ENCODE measurements around the gene AIMP1.

Gene AIMP1

DNA sequence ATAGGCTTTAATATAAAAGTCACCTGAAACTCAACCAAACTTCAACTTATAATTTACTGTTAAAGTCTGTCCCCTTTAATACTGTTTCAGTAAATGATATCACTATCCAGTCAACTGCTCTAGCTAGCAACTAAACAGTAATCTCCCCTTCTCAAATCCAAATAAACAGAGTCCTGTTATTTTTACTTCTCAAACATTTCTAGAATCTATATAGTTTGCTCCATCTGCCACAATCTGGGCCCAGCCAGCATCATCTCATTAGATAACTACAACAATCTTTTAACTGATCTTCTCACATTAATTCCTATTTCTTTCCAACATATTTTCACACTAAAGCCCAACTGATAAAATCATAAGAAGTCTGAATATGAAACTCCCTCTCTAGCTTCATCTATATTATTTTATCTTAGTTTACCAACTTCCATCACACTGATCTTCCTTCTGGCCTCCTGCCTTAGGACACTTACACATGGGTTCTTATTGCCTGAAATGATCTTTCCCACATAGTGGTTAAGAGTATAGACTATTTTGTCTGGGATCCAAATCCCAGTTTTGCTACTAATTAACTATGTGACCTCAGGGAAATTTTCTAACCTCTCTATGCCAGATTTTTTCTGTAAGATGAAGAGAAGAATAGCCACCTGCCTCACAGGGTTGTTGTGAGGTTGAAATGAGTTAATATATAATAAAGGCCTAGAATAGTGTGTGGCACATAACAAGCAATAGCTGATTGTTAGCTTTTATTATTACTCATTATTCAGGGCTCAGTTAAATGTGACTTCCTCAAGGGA is 18.9 kb upstream of the AIMP1 start:
- Histone ChIP-seq H3K4me1 (ENCODE audit: control insufficient read depth, insufficient read depth, low read length) (peaks cover 9% of the 10 kb centered on the region), H3K9me3 (ENCODE audit: control insufficient read depth, insufficient read depth, low read length) (no peaks in the 10 kb centered on the region), H3K9ac (ENCODE audit: low read depth, low read length) (no peak overlapping the region), H3K27me3 (ENCODE audit: control insufficient read depth, insufficient read depth, low read length) (no peaks in the 10 kb centered on the region), H3K36me3 (ENCODE audit: control insufficient read depth, insufficient read depth, low read length) (peaks cover 2% of the 10 kb centered on the region), H3K4me3 (ENCODE audit: low read depth, low read length) (no peak overlapping the region)

GRCh38 chr4:106299977-106300376 is 16.4 kb upstream of the AIMP1 start:
- H3K36me3 ChIP-seq (ENCODE audit: control insufficient read depth, insufficient read depth, low read length): no peaks in the 10 kb centered on the region

DNA sequence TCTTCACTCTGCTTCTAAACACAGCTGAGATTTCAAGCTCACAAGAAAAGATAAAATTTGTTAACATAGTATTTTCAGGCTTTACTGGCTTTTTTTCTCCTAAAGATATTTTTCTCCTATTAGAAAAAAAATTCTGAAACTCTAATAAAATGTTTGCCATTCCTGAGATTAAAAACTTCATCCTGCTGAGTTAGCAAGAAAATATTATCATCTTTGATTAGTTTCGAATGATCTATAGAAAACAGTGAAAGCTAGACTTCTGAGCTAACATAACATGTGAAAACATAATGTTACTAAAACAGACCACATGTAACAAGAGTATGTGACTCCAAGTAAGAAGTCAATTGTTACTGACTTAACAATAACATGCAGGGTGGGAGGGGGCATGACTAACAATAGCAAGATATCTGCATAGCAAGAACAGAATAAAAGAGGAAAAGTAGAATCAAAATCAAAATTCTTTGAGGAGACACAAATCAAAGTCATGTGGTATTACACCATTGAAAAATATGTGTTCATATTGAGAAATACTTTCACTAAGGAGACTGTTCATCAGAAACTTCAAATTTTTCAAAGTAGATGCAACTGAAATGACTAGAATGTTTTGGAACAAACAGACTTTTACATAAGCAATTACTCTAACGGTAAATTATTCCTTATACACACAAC is 14.8 kb upstream of the AIMP1 start:
- no peak overlapping the region for H3K4me3 ChIP-seq (ENCODE audit: low read depth, low read length)
- H3K36me3 ChIP-seq (ENCODE audit: control insufficient read depth, insufficient read depth, low read length): no peaks in the 10 kb centered on the region
- no peak overlapping the region for H3K9ac ChIP-seq (ENCODE audit: low read depth, low read length)
- H3K27me3 ChIP-seq (ENCODE audit: control insufficient read depth, insufficient read depth, low read length): no peaks in the 10 kb centered on the region
- H3K4me1 ChIP-seq (ENCODE audit: control insufficient read depth, insufficient read depth, low read length): peaks cover 13% of the 10 kb centered on the region
- no peaks in the 10 kb centered on the region for H3K9me3 ChIP-seq (ENCODE audit: control insufficient read depth, insufficient read depth, low read length)

More at GRCh38 chr4:106299977-106300376, 16.4 kb upstream of the AIMP1 start:
- H3K9ac ChIP-seq (ENCODE audit: low read depth, low read length): no peak overlapping the region
- peaks cover 13% of the 10 kb centered on the region for H3K4me1 ChIP-seq (ENCODE audit: control insufficient read depth, insufficient read depth, low read length)
- no peaks in the 10 kb centered on the region for H3K9me3 ChIP-seq (ENCODE audit: control insufficient read depth, insufficient read depth, low read length)
- H3K27me3 ChIP-seq (ENCODE audit: control insufficient read depth, insufficient read depth, low read length): no peaks in the 10 kb centered on the region
- no peak overlapping the region for H3K4me3 ChIP-seq (ENCODE audit: low read depth, low read length)

GRCh38 chr4:106302062-106302438 is 14.3 kb upstream of the AIMP1 start:
- no peak overlapping the region for H3K4me3 ChIP-seq (ENCODE audit: low read depth, low read length)
- H3K36me3 ChIP-seq (ENCODE audit: control insufficient read depth, insufficient read depth, low read length): no peaks in the 10 kb centered on the region
- H3K9me3 ChIP-seq (ENCODE audit: control insufficient read depth, insufficient read depth, low read length): no peaks in the 10 kb centered on the region
- H3K27me3 ChIP-seq (ENCODE audit: control insufficient read depth, insufficient read depth, low read length): no peaks in the 10 kb centered on the region
- peaks cover 9% of the 10 kb centered on the region for H3K4me1 ChIP-seq (ENCODE audit: control insufficient read depth, insufficient read depth, low read length)
- no peak overlapping the region for H3K9ac ChIP-seq (ENCODE audit: low read depth, low read length)

GRCh38 chr4:106303548-106304281 is 12.6 kb upstream of the AIMP1 start:
- H3K27me3 ChIP-seq (ENCODE audit: control insufficient read depth, insufficient read depth, low read length): no peaks in the 10 kb centered on the region
- H3K9me3 ChIP-seq (ENCODE audit: control insufficient read depth, insufficient read depth, low read length): no peaks in the 10 kb centered on the region
- peaks cover 4% of the 10 kb centered on the region for H3K4me1 ChIP-seq (ENCODE audit: control insufficient read depth, insufficient read depth, low read length)
- H3K9ac ChIP-seq (ENCODE audit: low read depth, low read length): no peak overlapping the region
- H3K4me3 ChIP-seq (ENCODE audit: low read depth, low read length): no peak overlapping the region
- H3K36me3 ChIP-seq (ENCODE audit: control insufficient read depth, insufficient read depth, low read length): no peaks in the 10 kb centered on the region

- Histone ChIP-seq H3K36me3 (ENCODE audit: control insufficient read depth, insufficient read depth, low read length) (no peaks in the 10 kb centered on the region), H3K4me1 (ENCODE audit: control insufficient read depth, insufficient read depth, low read length) (peaks cover 4% of the 10 kb centered on the region), H3K27me3 (ENCODE audit: control insufficient read depth, insufficient read depth, low read length) (no peaks in the 10 kb centered on the region), H3K9ac (ENCODE audit: low read depth, low read length) (no peak overlapping the region), H3K4me3 (ENCODE audit: low read depth, low read length) (no peak overlapping the region), H3K9me3 (ENCODE audit: control insufficient read depth, insufficient read depth, low read length) (no peaks in the 10 kb centered on the region)
Measured at GRCh38 chr4:106304632-106305031, 11.7 kb upstream of the AIMP1 start.

GRCh38 chr4:106305435-106306055 is 10.8 kb upstream of the AIMP1 start:
- no peaks in the 10 kb centered on the region for H3K9me3 ChIP-seq (ENCODE audit: control insufficient read depth, insufficient read depth, low read length)
- peaks cover 4% of the 10 kb centered on the region for H3K4me1 ChIP-seq (ENCODE audit: control insufficient read depth, insufficient read depth, low read length)
- H3K9ac ChIP-seq (ENCODE audit: low read depth, low read length): no peak overlapping the region
- H3K27me3 ChIP-seq (ENCODE audit: control insufficient read depth, insufficient read depth, low read length): no peaks in the 10 kb centered on the region
- no peak overlapping the region for H3K4me3 ChIP-seq (ENCODE audit: low read depth, low read length)
- no peaks in the 10 kb centered on the region for H3K36me3 ChIP-seq (ENCODE audit: control insufficient read depth, insufficient read depth, low read length)

GRCh38 chr4:106306561-106306960 is 9.8 kb upstream of the AIMP1 start:
- Histone ChIP-seq H3K36me3 (ENCODE audit: control insufficient read depth, insufficient read depth, low read length) (no peaks in the 10 kb centered on the region), H3K4me1 (ENCODE audit: control insufficient read depth, insufficient read depth, low read length) (peaks cover 4% of the 10 kb centered on the region), H3K4me3 (ENCODE audit: low read depth, low read length) (no peak overlapping the region), H3K9ac (ENCODE audit: low read depth, low read length) (no peak overlapping the region), H3K9me3 (ENCODE audit: control insufficient read depth, insufficient read depth, low read length) (no peaks in the 10 kb centered on the region), H3K27me3 (ENCODE audit: control insufficient read depth, insufficient read depth, low read length) (no peaks in the 10 kb centered on the region)

DNA sequence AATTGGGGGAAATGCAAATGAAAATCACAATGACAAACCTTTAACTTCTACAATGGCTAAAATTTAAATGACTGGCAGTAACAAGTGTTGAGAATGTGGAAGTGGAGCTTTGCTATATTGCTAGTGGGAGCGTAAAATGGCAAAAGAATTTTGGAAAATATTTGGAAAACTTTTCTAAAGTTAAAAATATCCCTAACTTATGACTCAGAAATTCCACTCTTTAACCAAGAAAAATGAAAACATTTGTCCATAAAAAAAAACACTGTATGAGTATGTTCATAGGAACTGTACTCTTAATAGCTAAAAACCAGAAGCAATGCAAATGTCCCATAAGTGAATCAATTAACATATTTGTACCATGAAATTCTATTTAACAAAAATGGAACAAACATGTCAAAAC is 4.0 kb upstream of the AIMP1 start:
- no peaks in the 10 kb centered on the region for H3K4me1 ChIP-seq (ENCODE audit: control insufficient read depth, insufficient read depth, low read length)
- no peak overlapping the region for H3K4me3 ChIP-seq (ENCODE audit: low read depth, low read length)
- H3K9ac ChIP-seq (ENCODE audit: low read depth, low read length): no peak overlapping the region

DNA sequence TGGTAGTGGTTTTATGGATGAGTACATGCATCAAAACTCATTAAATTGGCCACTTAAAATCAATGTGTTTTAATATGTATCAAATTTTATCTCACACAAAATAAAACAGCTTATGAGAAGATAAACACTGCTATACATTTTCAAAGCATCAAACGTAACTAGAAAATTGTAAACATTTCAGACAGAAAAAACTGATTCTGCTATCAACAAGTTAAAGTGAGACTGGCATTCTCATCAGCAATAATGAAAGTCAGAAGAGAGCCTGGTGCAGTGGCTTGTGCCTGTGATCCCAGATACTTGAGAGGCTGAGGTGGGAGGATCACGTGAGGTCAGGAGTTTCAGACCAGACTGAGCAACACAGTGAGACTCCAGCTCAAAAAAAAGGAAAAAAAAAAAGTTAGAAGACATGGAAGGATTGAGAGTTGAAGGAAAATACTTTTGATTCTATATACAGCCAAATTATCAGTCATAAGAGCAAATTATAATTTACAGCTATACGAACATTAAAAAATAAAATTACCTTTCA is 3.3 kb upstream of the AIMP1 start:
- Histone ChIP-seq H3K27me3 (ENCODE audit: control insufficient read depth, insufficient read depth, low read length) (no peaks in the 10 kb centered on the region), H3K4me1 (ENCODE audit: control insufficient read depth, insufficient read depth, low read length) (no peaks in the 10 kb centered on the region), H3K9me3 (ENCODE audit: control insufficient read depth, insufficient read depth, low read length) (no peaks in the 10 kb centered on the region), H3K4me3 (ENCODE audit: low read depth, low read length) (no peak overlapping the region), H3K9ac (ENCODE audit: low read depth, low read length) (no peak overlapping the region), H3K36me3 (ENCODE audit: control insufficient read depth, insufficient read depth, low read length) (no peaks in the 10 kb centered on the region)

More for the DNA sequence above, 4.0 kb upstream of the AIMP1 start:
- H3K36me3 ChIP-seq (ENCODE audit: control insufficient read depth, insufficient read depth, low read length): no peaks in the 10 kb centered on the region
- H3K27me3 ChIP-seq (ENCODE audit: control insufficient read depth, insufficient read depth, low read length): no peaks in the 10 kb centered on the region
- no peaks in the 10 kb centered on the region for H3K9me3 ChIP-seq (ENCODE audit: control insufficient read depth, insufficient read depth, low read length)

- peak overlapping the region; percentile 97 for H3K4me3 ChIP-seq (ENCODE audit: low read depth, low read length)
- no peaks in the 10 kb centered on the region for H3K9me3 ChIP-seq (ENCODE audit: control insufficient read depth, insufficient read depth, low read length)
- no peaks in the 10 kb centered on the region for H3K36me3 ChIP-seq (ENCODE audit: control insufficient read depth, insufficient read depth, low read length)
- H3K4me1 ChIP-seq (ENCODE audit: control insufficient read depth, insufficient read depth, low read length): no peaks in the 10 kb centered on the region
- no peaks in the 10 kb centered on the region for H3K27me3 ChIP-seq (ENCODE audit: control insufficient read depth, insufficient read depth, low read length)
- no peak overlapping the region for H3K9ac ChIP-seq (ENCODE audit: low read depth, low read length)
Measured at GRCh38 chr4:106314960-106315359, 1.4 kb upstream of the AIMP1 start.
